Posterior vena cava (tissue), 2 donors: ENCODE data around the gene SUGP1. TPM values are rescaled to one million over a fixed set of nuclear protein-coding genes. Genes with fewer than 3 reads are reported as not detected.
A peak's percentile ranks its signal among the peaks of the same experiment; 100 is the strongest.
"Not testable (repeated sequence)": the region's sequence is repeated elsewhere in the genome, so short reads cannot be mapped to it uniquely, and the experiment has no call there.

Source experiments
- DNase-seq: peaks from one replicate; pipeline ENCODE4 v3.0.0-alpha.2; 2020; ENCODE audit warnings: low spot score
- intact Hi-C, 2 donors: fragments of 100-400 bp; cut with DNase I; formaldehyde crosslinking; loops; one replicate each; pipeline versions ENCODE4 v1.14.1 to v1.14.2; 2022 to 2023
- long read RNA-seq, 2 donors: library from polyadenylated mRNA; unstranded; transcript quantifications; one replicate each; pipeline ENCODE4 v2.0.0, GENCODE V29; 2020 to 2021
- total RNA-seq, 2 donors: library from RNA; stranded (reverse); fragmentation: NEBNext Ultra II Directional; extraction: Animal tissue kit (Norgen Biotek cat#: 25700); gene quantifications; one replicate each; pipeline ENCODE4 v1.2.1, GENCODE V29; 2021
- donor health status: DM: yes; HTN: yes; CAD: no.
- donor health status: DM: yes; HTN: yes; CAD: no.

The SUGP1 gene, protein sequence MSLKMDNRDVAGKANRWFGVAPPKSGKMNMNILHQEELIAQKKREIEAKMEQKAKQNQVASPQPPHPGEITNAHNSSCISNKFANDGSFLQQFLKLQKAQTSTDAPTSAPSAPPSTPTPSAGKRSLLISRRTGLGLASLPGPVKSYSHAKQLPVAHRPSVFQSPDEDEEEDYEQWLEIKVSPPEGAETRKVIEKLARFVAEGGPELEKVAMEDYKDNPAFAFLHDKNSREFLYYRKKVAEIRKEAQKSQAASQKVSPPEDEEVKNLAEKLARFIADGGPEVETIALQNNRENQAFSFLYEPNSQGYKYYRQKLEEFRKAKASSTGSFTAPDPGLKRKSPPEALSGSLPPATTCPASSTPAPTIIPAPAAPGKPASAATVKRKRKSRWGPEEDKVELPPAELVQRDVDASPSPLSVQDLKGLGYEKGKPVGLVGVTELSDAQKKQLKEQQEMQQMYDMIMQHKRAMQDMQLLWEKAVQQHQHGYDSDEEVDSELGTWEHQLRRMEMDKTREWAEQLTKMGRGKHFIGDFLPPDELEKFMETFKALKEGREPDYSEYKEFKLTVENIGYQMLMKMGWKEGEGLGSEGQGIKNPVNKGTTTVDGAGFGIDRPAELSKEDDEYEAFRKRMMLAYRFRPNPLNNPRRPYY
- total RNA-seq, result 10 to 100 TPM; 25.8 to 30.4 TPM
- long read RNA-seq, donor 1, transcript SUGP1-201 (14 exons, 2,423 nt), result major isoform, 5 of 11 reads
- long read RNA-seq, donor 1, partial matches to known transcripts, result 3 of 11 reads
- long read RNA-seq, donor 1, other reads (novel, unspliced or antisense), result 3 of 11 reads
- long read RNA-seq, donor 2, transcript SUGP1-201 (14 exons, 2,423 nt), result major isoform, 18 of 44 reads
- long read RNA-seq, donor 2, partial matches to known transcripts, result 14 of 44 reads
- long read RNA-seq, donor 2, other reads (novel, unspliced or antisense), result 10 of 44 reads

GRCh38 chr19:19320361-19321140 is at the start of gene SUGP1, which contains the start of gene MAU2:
Gene SUGP1, minus strand, starts transcription at chr19:19320509. Its CDS starts 13 bp downstream, at chr19:19320496.
Gene MAU2, plus strand, starts transcription at chr19:19320829. Its CDS starts 31 bp downstream, at chr19:19320860.
- DNase-seq, result peak; percentile 97
- intact Hi-C loops, result no loop called here

GRCh38 chr19:19368087-19368486 is 47.8 kb upstream of the SUGP1 start:
- intact Hi-C loops, result loop anchor here (5.0 kb wide), 1 partner anchor 124 kb away; no protein-coding TSS in a partner anchor

DNA sequence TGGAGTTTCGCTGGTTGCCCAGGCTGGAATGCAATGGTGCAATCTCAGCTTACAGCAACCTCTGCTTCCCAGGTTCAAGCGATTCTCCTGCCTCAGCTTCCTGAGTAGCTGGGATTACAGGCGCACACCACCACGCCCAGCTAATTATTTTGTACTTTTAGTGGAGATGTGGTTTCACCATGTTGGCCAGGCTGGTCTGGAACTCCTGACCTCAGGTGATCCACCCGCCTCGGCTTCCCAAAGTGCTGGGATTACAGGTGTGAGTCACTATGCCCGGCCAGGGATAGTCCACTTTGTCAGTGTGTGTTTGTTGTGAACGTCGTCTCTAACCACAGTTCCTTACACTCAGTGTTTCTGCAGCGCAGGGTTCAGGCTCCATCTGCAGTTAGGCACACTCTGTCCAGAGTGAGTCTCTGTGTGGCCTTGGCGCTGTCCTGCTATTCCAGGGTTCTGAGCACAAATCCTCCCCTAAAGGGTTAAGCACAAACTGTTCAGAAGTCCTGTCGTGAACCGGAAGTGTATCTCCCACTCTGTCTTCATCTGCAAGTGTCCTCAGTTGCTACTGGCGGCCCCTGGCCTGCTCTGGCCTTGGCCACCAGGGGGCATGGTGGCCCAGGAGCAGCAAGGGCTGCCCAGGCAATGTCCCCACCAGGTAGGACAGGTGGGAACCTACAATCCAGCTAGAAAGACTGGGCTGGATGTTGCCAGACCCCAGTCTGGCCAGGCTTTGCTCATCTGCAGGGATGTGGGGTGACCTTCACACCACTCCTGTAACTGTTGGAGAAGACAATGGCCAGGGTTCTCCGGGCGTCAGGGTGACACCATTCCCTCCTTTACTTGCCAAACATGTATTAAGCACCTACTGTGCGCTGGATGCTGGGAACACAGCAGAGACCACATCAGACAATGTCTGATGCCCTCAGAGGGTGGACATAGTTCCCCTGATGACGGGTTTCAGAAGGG is 46.4 kb upstream of the SUGP1 start:
- intact Hi-C loops, result loop anchor here (1.0 to 5.0 kb wide), 2 partner anchors 32 to 126 kb away; no protein-coding TSS in a partner anchor
- no peak for DNase-seq

More at GRCh38 chr19:19368087-19368486, 47.8 kb upstream of the SUGP1 start:
- DNase-seq, result no peak

DNA sequence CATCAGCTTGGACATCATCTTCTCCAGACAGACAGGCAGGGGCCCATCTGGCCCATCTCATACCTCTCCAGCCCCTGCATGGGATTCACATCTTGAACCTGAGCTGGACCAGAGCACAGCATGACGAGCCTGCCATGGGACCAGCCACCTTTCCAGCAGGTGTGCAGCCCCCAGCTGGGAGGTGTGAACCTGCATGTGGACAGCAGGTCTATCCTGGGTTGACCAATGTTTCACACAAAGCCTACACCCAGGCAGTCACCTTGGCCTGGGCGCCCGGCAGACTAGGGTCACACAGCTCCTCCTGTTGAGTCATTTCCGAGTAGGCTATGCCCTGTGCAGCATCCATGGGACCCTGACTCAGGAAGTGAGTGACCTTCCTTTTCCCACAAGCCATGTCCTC is 41.8 kb upstream of the SUGP1 start:
- no peak for DNase-seq
- intact Hi-C loops, result no loop called here

GRCh38 chr19:19361075-19361594 is 40.8 kb upstream of the SUGP1 start:
- DNase-seq, result peak; percentile 93
- intact Hi-C loops, result no loop called here

GRCh38 chr19:19356901-19357566 is 36.7 kb upstream of the SUGP1 start:
- no peak for DNase-seq
- intact Hi-C loops, result no loop called here

GRCh38 chr19:19356500-19356899 is 36.2 kb upstream of the SUGP1 start:
- no peak for DNase-seq
- intact Hi-C loops, result no loop called here

DNA sequence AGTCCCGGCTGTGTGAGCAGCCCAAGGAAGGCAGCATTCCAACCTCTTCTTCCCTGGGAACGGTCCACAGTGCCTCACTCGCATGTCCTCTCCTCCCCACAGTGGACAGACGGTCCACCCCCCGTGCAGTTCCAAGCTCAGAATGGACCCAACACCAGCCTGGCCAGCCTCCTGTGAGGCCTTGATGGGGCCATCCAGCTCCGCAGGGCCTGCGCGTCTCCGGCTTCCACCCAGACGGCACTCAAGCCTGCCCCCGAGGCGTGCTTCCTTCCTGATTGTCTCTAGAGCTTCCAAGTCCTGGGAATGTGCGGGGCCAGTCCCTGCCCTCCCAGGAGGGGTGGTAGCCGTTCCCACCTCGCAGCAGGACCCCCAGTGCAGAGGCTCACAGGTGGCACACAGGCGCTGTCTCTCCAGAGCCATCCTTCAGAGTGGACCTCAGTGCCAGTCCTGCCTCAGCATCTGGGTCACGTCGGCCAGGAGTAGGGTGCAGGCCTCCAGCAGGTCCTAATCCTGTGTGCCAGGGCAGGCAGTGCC is 35.4 kb upstream of the SUGP1 start:
- intact Hi-C loops, result no loop called here
- no peak for DNase-seq

- intact Hi-C loops, result no loop called here
These were observed 34.6 kb upstream of the SUGP1 start for GRCh38 chr19:19354932-19355331.

DNA sequence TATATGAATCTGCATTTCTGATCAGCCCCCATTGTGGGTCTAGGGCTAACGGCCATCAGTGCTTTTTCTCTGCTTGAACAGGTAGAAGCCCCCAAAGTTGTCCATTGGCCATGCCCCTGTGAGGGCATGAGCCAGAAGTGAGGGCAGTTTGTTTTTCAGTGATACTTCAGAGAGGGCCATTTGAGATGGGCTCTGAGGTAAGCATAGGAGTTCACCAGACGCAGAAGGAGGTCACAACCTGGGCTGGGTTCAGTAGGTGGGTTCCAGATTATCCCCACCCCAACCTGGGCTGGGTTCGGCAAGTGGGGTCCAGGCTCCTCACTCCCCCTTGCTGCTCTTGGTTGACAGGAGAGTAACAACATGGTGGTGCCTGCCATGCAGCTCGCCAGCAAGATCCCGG is 33.7 kb upstream of the SUGP1 start:
- intact Hi-C loops, result no loop called here

More at GRCh38 chr19:19354932-19355331, 34.6 kb upstream of the SUGP1 start:
- no peak for DNase-seq

GRCh38 chr19:19352823-19353222 is 32.5 kb upstream of the SUGP1 start:
- DNase-seq, result no peak
- intact Hi-C loops, result no loop called here

More for the DNA sequence above, 33.7 kb upstream of the SUGP1 start:
- no peak for DNase-seq

DNA sequence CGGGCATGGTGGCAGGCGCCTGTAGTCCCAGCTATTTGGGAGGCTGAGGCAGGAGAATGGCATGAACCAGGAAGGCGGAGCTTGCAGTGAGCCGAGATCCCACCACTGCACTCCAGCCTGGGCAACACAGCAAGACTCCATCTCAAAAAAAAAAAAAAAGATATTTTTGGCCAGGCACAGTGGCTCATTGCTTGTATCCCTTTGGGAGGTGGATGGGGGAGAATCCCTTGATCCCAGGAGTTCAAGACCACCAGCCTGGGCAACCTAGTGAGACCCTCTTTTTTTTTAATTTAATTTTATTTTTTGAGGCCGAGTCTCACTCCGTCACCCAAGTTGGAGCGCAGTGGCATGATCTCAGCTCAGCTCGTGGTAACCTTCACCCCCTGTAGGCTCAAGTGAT is 30.4 kb upstream of the SUGP1 start:
- intact Hi-C loops, DNase-seq: not testable (repeated sequence)

GRCh38 chr19:19349365-19349764 is 29.1 kb upstream of the SUGP1 start:
- intact Hi-C loops, result no loop called here
- no peak for DNase-seq

DNA sequence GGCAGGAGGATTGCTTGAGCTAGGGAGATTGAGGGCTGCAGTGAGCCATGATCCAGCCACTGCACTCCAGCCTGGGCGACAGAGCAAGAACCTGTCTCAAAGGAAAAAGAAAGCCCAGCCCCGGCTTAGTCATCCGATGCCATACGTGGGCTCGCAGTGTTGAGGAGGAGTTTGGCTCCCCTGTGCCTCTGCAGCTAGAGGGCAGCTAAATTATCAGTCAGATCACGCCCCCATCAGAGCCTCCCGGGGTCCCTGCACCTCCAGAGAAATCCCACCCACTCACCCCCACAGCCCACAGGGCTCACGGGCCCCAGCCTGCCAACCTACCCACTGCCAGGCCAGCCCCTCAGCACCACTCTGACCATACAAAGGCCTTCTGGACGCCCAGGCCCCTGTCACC is 28.0 kb upstream of the SUGP1 start:
- intact Hi-C loops, result no loop called here
- DNase-seq, result no peak

- intact Hi-C loops, result no loop called here
- DNase-seq, result no peak
These were observed 27.2 kb upstream of the SUGP1 start for GRCh38 chr19:19347401-19348110.

GRCh38 chr19:19345970-19346369 is 25.7 kb upstream of the SUGP1 start:
- intact Hi-C loops, result no loop called here
- no peak for DNase-seq
